ENCODE measurements around the gene APOBEC3A. TPM values are rescaled to one million over a fixed set of nuclear protein-coding genes. Genes with fewer than 3 reads are reported as not detected.
"Not testable (repeated sequence)": the region's sequence is repeated elsewhere in the genome, so short reads cannot be mapped to it uniquely, and the experiment has no call there.

The APOBEC3A gene
- total RNA-seq, 4 donors from 2014 or later, result 3.3 TPM; not detected in 3

DNA sequence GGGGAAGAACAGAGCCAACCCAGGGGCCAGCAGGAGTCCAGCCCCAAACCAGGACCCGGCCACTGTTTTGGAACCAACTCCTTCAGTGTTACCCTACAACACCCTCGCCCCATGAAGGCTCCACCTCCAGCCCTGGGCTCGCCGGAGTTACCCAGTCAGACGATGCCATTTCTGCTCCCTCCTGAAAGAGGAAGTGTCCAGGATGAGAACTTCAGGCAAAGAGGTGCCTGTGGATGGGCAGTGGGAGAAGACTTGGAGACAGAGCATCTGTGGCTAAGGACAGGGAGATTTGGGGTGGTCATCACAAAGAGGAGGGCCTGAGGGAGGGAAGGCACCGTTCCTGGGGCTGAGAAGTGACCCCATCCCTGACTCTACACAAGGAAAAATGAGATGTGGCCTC is 38.7 kb downstream of the APOBEC3A start:
- no peak for DNase-seq (ENCODE audit: low spot score in 2 of 2)
- Histone ChIP-seq H3K36me3 (no peaks in the 10 kb centered on the region), H3K27me3 (peaks cover 0 to 21% of the 10 kb centered on the region in 2 donors), H3K4me3 (no peak overlapping the region), H3K27ac (no peak overlapping the region), H3K9me3 (no peaks in the 10 kb centered on the region), H3K4me1 (no peaks in the 10 kb centered on the region)
- TF ChIP-seq POLR2A (IDR thresholded peaks at IDR 0.05) (no peak), EP300 (IDR thresholded peaks at IDR 0.05) (no peak)
- TF ChIP-seq, protein P1, sequence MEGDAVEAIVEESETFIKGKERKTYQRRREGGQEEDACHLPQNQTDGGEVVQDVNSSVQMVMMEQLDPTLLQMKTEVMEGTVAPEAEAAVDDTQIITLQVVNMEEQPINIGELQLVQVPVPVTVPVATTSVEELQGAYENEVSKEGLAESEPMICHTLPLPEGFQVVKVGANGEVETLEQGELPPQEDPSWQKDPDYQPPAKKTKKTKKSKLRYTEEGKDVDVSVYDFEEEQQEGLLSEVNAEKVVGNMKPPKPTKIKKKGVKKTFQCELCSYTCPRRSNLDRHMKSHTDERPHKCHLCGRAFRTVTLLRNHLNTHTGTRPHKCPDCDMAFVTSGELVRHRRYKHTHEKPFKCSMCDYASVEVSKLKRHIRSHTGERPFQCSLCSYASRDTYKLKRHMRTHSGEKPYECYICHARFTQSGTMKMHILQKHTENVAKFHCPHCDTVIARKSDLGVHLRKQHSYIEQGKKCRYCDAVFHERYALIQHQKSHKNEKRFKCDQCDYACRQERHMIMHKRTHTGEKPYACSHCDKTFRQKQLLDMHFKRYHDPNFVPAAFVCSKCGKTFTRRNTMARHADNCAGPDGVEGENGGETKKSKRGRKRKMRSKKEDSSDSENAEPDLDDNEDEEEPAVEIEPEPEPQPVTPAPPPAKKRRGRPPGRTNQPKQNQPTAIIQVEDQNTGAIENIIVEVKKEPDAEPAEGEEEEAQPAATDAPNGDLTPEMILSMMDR (IDR thresholded peaks at IDR 0.05), result no peak
- 58 to 76% methylated on average over 6 of the region's 6 CpGs for WGBS, 2 donors

DNA sequence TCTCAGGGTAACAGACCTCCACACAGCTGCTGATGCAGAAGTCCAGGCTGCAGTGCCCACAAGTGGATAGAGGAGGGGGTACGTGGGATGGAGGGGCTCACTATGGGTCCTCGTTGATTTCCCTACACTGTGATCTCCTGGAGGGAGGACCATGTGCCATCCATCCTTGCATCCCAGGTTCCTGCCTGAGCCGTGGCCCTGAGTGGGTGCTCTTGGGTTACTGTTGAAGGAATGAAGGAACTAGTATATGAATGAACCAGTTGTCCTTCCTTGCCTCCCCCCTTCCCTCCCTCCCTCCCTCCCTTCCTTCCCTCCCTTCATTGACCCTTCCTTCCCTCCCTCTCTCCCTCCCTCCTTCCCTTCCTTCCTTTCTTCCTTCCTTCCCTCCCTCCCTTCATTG is 40.1 kb downstream of the APOBEC3A start:
- Histone ChIP-seq H3K9me3 (no peaks in the 10 kb centered on the region), H3K36me3 (no peaks in the 10 kb centered on the region), H3K27ac (no peak overlapping the region), H3K4me3 (no peak overlapping the region), H3K27me3 (peaks cover 0 to 21% of the 10 kb centered on the region in 2 donors), H3K4me1 (no peaks in the 10 kb centered on the region)
- no peak for TF ChIP-seq EP300 (IDR thresholded peaks at IDR 0.05)
- TF ChIP-seq, protein P1 (IDR thresholded peaks at IDR 0.05), result no peak
- DNase-seq (ENCODE audit: low spot score in 2 of 2), result no peak
- WGBS, 2 donors, result 67 to 79% methylated on average over 3 of the region's 3 CpGs

DNA sequence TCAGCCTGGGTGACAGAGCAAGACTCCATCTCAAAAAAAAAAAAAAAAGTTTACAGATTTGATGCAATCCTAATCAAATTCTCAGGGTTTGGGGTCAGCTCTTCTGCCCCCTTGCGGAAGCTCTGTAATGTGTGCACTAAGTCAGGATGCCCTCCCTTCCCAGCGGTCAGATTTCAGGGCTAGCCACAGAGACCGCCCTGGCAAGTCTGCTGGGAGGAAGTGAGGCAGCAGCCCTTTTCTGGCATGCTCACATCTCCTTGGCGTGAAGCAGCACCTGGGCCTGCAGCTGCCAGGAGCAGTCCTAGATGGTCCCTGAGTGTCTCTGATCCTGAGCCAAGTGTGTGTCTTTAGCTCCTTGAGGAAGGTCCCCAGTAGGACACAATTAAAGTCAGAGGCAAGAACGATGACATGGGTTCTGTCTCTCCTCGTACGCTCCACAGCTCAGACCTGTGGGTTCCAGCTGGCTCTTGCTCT is 45.8 kb downstream of the APOBEC3A start:
- peak; percentile 70 to 81 for DNase-seq (ENCODE audit: low spot score in 2 of 2)
- Histone ChIP-seq H3K36me3 (no peaks in the 10 kb centered on the region), H3K4me1 (peaks cover 0 to 10% (median 0%) of the 10 kb centered on the region in 4 donors), H3K4me3 (no peak overlapping the region), H3K9me3 (no peaks in the 10 kb centered on the region), H3K27ac (no peak overlapping the region), H3K27me3 (no peaks in the 10 kb centered on the region)
- TF ChIP-seq POLR2A (IDR thresholded peaks at IDR 0.05) (no peak), EP300 (IDR thresholded peaks at IDR 0.05) (peak in 1 of 2 donors; percentile 52)
- TF ChIP-seq, protein P1 (IDR thresholded peaks at IDR 0.05), result peak; percentile 63 to 90 (median 81)
- 10 to 16% methylated on average over 7 of the region's 7 CpGs for WGBS, 2 donors

DNA sequence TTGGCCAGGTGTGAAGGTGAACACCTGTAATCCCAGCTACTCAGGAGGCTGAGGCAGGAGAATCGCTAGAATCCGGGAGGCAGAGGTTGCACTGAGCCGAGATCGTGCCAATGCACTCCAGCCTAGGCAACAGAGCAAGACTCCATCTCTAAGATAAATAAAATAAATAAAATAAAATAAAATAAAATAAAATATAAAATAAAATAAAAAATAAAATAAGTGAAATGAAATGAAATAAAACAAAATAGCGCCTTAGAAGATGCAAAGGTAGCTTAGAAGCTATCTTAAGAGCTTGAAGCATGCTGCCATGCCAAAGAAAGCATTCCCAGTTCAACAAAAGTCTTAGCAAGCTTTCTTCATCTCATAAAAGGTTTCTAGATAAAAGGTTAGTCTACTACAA is 49.8 kb downstream of the APOBEC3A start:
- no peak for DNase-seq (ENCODE audit: low spot score in 2 of 2)

DNA sequence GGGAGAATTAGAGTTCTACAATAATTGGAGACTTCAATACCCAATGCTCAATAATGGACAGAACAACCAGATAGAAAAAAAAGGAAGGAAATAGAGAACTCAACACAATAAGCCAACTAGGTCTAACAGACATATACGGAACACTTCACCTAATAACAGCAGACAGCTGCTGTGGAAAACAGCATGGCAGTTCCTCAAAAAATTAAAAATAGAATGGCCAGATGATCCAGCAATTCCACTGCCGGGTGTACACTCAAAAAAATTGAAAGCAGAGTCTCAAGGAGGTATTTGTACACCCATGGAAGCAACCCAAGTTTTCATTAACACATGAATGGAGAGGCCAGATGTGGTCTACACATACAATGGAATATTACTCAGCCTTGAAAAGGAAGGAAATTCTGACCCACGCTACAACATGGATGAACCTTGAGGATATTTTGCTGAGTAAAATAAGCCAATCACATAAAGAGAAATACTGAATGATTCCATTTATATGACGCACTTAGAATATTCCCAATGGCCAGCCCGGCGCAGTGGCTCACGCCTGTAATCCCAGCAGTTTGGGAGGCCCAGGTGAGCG is 51.0 kb downstream of the APOBEC3A start:
- DNase-seq (ENCODE audit: low spot score in 2 of 2); H3K36me3 ChIP-seq; H3K27me3 ChIP-seq; H3K27ac ChIP-seq; H3K9me3 ChIP-seq; H3K4me3 ChIP-seq; H3K4me1 ChIP-seq: not testable (repeated sequence)
- WGBS, 2 donors, result 84 to 87% methylated on average over 8 of the region's 8 CpGs
- TF ChIP-seq EP300 (IDR thresholded peaks at IDR 0.05), result peak in 1 of 2 donors; percentile 7

More for the DNA sequence above, 49.8 kb downstream of the APOBEC3A start:
- no peak overlapping the region for H3K4me3 ChIP-seq
- WGBS, 2 donors, result 93 to 98% methylated on average over 5 of the region's 5 CpGs
- no peaks in the 10 kb centered on the region for H3K9me3 ChIP-seq
- no peaks in the 10 kb centered on the region for H3K27me3 ChIP-seq
- H3K27ac ChIP-seq, result no peak overlapping the region
- TF ChIP-seq POLR2A (IDR thresholded peaks at IDR 0.05) (no peak), EP300 (IDR thresholded peaks at IDR 0.05) (no peak)
- TF ChIP-seq, protein P1 (IDR thresholded peaks at IDR 0.05), result no peak
- no peaks in the 10 kb centered on the region for H3K36me3 ChIP-seq
- H3K4me1 ChIP-seq, result peaks cover 0 to 10% (median 0%) of the 10 kb centered on the region in 4 donors
